RKO (cell line): Measurements from ENCODE around the gene KSR1.

Experiments used
- DNase-seq: peaks from one replicate; pipeline ENCODE4 v3.0.0-alpha.2; 2016; ENCODE audit warnings: low spot score

KSR1 gene

GRCh38 chr17:27590864-27591263 lies 134.6 kb downstream of the KSR1 start:
- no peak for DNase-seq

GRCh38 chr17:27591986-27592385 lies 135.7 kb downstream of the KSR1 start:
- DNase-seq, result no peak

- no peak for DNase-seq
Measured at GRCh38 chr17:27593232-27593856, 137.1 kb downstream of the KSR1 start.

GRCh38 chr17:27593857-27594255 lies 137.6 kb downstream of the KSR1 start:
- DNase-seq, result no peak

- DNase-seq, result no peak
Measured at GRCh38 chr17:27595208-27595607, 139.0 kb downstream of the KSR1 start.

- no peak for DNase-seq
Measured at GRCh38 chr17:27596096-27596495, 139.8 kb downstream of the KSR1 start.

- no peak for DNase-seq
Measured at GRCh38 chr17:27596566-27597187, 140.4 kb downstream of the KSR1 start.

GRCh38 chr17:27597188-27597580 lies 140.9 kb downstream of the KSR1 start:
- DNase-seq, result no peak

- no peak for DNase-seq
Measured at GRCh38 chr17:27597783-27598320, 141.6 kb downstream of the KSR1 start.

- DNase-seq, result no peak
Measured at GRCh38 chr17:27598337-27599050, 142.2 kb downstream of the KSR1 start.

GRCh38 chr17:27600471-27600870 lies 144.2 kb downstream of the KSR1 start:
- no peak for DNase-seq

- DNase-seq, result peak; percentile 61
Measured at GRCh38 chr17:27601069-27601974, 145.1 kb downstream of the KSR1 start.

GRCh38 chr17:27601975-27602302 lies 145.7 kb downstream of the KSR1 start:
- no peak for DNase-seq

GRCh38 chr17:27602721-27603420 lies 146.6 kb downstream of the KSR1 start:
- DNase-seq, result peak; percentile 62

- no peak for DNase-seq
Measured at GRCh38 chr17:27603421-27603770, 147.1 kb downstream of the KSR1 start.

- DNase-seq, result no peak
Measured at GRCh38 chr17:27603880-27604794, 147.9 kb downstream of the KSR1 start.

- no peak for DNase-seq
Measured at GRCh38 chr17:27605409-27605808, 149.2 kb downstream of the KSR1 start.

GRCh38 chr17:27607521-27608091 lies 151.4 kb downstream of the KSR1 start:
- no peak for DNase-seq

- DNase-seq, result peak; percentile 14
Measured at GRCh38 chr17:27608328-27609230, 152.3 kb downstream of the KSR1 start.
